ENCODE data around the gene CCL3. TPM values are rescaled to one million over a fixed set of nuclear protein-coding genes. Genes with fewer than 3 reads are reported as not detected.

The CCL3 gene
- polyA plus RNA-seq, 1 donor from 2014 or later, result not detected

DNA sequence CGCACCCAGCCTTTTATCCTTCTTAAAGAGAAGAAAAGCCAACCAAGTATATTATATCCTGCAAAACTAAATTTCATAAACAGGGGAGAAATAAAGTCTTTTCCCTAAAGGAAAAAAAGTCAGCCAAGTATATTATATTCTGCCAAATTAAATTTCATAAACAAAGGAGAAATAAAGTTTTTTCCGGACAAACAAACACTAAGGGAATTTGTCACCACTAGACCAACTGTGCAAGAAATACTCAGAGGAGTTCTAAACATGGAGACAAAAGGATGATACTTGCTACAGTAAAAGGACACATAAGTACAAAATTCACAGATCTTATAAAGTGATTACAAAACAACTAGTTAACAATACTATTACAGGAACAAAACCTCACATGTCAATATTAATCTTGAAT lies 40.3 kb downstream of the CCL3 start:
- Histone ChIP-seq H3F3A (ENCODE audit: insufficient read depth, low read length, poor library complexity, severe bottlenecking) (no peaks in the 10 kb centered on the region), H3K4me2 (ENCODE audit: low read length) (no peak overlapping the region), H3K79me2 (replicated peaks; ENCODE audit: insufficient read depth, low read length) (no peaks in the 10 kb centered on the region), H3K9me3 (ENCODE audit: low read length) (no peaks in the 10 kb centered on the region), H3K9ac (ENCODE audit: low read length) (no peak overlapping the region), H2AFZ (ENCODE audit: low read depth, low read length) (no peak overlapping the region), H3K9me2 (ENCODE audit: insufficient read depth, low read length) (no peaks in the 10 kb centered on the region), H3K27ac (ENCODE audit: low read length) (no peak overlapping the region), H3K27me3 (ENCODE audit: insufficient read depth, low read depth, low read length) (no peaks in the 10 kb centered on the region), H3K4me3 (ENCODE audit: low read length) (no peak overlapping the region), H4K20me1 (ENCODE audit: insufficient read depth) (no peaks in the 10 kb centered on the region), H3K36me3 (ENCODE audit: insufficient read depth, low read length) (no peaks in the 10 kb centered on the region)
- TF ChIP-seq, protein P1, sequence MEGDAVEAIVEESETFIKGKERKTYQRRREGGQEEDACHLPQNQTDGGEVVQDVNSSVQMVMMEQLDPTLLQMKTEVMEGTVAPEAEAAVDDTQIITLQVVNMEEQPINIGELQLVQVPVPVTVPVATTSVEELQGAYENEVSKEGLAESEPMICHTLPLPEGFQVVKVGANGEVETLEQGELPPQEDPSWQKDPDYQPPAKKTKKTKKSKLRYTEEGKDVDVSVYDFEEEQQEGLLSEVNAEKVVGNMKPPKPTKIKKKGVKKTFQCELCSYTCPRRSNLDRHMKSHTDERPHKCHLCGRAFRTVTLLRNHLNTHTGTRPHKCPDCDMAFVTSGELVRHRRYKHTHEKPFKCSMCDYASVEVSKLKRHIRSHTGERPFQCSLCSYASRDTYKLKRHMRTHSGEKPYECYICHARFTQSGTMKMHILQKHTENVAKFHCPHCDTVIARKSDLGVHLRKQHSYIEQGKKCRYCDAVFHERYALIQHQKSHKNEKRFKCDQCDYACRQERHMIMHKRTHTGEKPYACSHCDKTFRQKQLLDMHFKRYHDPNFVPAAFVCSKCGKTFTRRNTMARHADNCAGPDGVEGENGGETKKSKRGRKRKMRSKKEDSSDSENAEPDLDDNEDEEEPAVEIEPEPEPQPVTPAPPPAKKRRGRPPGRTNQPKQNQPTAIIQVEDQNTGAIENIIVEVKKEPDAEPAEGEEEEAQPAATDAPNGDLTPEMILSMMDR (IDR thresholded peaks at IDR 0.05; ENCODE audit: poor library complexity, severe bottlenecking), result no peak
- TF ChIP-seq MXI1 (conservative IDR thresholded peaks at IDR 0.05; ENCODE audit: poor library complexity, severe bottlenecking) (no peak), RAD21 (conservative IDR thresholded peaks at IDR 0.05) (no peak), TAF1 (IDR thresholded peaks at IDR 0.05; ENCODE audit: low read depth) (no peak), SMC3 (conservative IDR thresholded peaks at IDR 0.05; ENCODE audit: poor library complexity) (no peak), EZH2 (IDR thresholded peaks at IDR 0.05; ENCODE audit: borderline replicate concordance, insufficient read depth, low read length, poor library complexity, severe bottlenecking) (no peak), POLR2AphosphoS5 (IDR thresholded peaks at IDR 0.05) (no peak), EP300 (conservative IDR thresholded peaks at IDR 0.05; ENCODE audit: poor library complexity, severe bottlenecking) (no peak)
- TF ChIP-seq, protein P2, sequence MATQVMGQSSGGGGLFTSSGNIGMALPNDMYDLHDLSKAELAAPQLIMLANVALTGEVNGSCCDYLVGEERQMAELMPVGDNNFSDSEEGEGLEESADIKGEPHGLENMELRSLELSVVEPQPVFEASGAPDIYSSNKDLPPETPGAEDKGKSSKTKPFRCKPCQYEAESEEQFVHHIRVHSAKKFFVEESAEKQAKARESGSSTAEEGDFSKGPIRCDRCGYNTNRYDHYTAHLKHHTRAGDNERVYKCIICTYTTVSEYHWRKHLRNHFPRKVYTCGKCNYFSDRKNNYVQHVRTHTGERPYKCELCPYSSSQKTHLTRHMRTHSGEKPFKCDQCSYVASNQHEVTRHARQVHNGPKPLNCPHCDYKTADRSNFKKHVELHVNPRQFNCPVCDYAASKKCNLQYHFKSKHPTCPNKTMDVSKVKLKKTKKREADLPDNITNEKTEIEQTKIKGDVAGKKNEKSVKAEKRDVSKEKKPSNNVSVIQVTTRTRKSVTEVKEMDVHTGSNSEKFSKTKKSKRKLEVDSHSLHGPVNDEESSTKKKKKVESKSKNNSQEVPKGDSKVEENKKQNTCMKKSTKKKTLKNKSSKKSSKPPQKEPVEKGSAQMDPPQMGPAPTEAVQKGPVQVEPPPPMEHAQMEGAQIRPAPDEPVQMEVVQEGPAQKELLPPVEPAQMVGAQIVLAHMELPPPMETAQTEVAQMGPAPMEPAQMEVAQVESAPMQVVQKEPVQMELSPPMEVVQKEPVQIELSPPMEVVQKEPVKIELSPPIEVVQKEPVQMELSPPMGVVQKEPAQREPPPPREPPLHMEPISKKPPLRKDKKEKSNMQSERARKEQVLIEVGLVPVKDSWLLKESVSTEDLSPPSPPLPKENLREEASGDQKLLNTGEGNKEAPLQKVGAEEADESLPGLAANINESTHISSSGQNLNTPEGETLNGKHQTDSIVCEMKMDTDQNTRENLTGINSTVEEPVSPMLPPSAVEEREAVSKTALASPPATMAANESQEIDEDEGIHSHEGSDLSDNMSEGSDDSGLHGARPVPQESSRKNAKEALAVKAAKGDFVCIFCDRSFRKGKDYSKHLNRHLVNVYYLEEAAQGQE (IDR thresholded peaks at IDR 0.05; ENCODE audit: borderline replicate concordance), result no peak

DNA sequence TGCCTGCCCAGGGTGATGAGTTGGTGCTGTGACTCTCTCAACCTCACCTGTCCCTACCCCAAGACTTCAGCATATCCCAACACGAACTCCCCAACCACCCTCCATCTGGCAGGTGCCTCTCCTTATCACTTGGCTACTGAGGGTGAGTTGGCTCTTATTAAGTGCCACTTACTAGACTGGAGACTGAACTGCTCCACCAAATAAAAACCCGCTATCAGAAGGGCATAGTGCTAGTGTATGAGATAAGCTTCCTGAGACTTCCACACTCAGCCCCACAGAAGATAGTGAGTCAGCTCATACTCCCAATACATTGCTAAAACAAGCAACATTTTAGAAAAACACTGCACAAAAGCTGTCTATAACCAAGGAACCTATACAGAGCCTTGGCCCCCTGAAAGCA lies 41.9 kb downstream of the CCL3 start:
- no peak overlapping the region for H3K27ac ChIP-seq (ENCODE audit: low read length)
- no peak overlapping the region for H3K9ac ChIP-seq (ENCODE audit: low read length)
- no peak overlapping the region for H3K4me3 ChIP-seq (ENCODE audit: low read length)

More for the DNA sequence above, 41.9 kb downstream of the CCL3 start:
- TF ChIP-seq, protein P2 (IDR thresholded peaks at IDR 0.05; ENCODE audit: borderline replicate concordance), result no peak
- TF ChIP-seq EZH2 (IDR thresholded peaks at IDR 0.05; ENCODE audit: borderline replicate concordance, insufficient read depth, low read length, poor library complexity, severe bottlenecking), result no peak
- TF ChIP-seq, protein P1 (IDR thresholded peaks at IDR 0.05; ENCODE audit: poor library complexity, severe bottlenecking), result no peak
- no peak for TF ChIP-seq RAD21 (conservative IDR thresholded peaks at IDR 0.05)
- TF ChIP-seq SMC3 (conservative IDR thresholded peaks at IDR 0.05; ENCODE audit: poor library complexity), result no peak
- TF ChIP-seq EP300 (conservative IDR thresholded peaks at IDR 0.05; ENCODE audit: poor library complexity, severe bottlenecking), result no peak
- TF ChIP-seq TAF1 (IDR thresholded peaks at IDR 0.05; ENCODE audit: low read depth), result no peak
- TF ChIP-seq POLR2AphosphoS5 (IDR thresholded peaks at IDR 0.05), result no peak
- no peak for TF ChIP-seq MXI1 (conservative IDR thresholded peaks at IDR 0.05; ENCODE audit: poor library complexity, severe bottlenecking)
- H3K4me2 ChIP-seq (ENCODE audit: low read length), result no peak overlapping the region
- H3K9me2 ChIP-seq (ENCODE audit: insufficient read depth, low read length), result no peaks in the 10 kb centered on the region
- H3K36me3 ChIP-seq (ENCODE audit: insufficient read depth, low read length), result no peaks in the 10 kb centered on the region
- H3K79me2 ChIP-seq (replicated peaks; ENCODE audit: insufficient read depth, low read length), result no peaks in the 10 kb centered on the region
- no peak overlapping the region for H2AFZ ChIP-seq (ENCODE audit: low read depth, low read length)
- H4K20me1 ChIP-seq (ENCODE audit: insufficient read depth), result no peaks in the 10 kb centered on the region
- H3F3A ChIP-seq (ENCODE audit: insufficient read depth, low read length, poor library complexity, severe bottlenecking), result no peaks in the 10 kb centered on the region
- no peaks in the 10 kb centered on the region for H3K27me3 ChIP-seq (ENCODE audit: insufficient read depth, low read depth, low read length)
- no peaks in the 10 kb centered on the region for H3K9me3 ChIP-seq (ENCODE audit: low read length)

Data from neural cell (in vitro differentiated cells).